ENCODE measurements around the gene ATXN7L1. TPM values are rescaled to one million over a fixed set of nuclear protein-coding genes. Genes with fewer than 3 reads are reported as not detected.

ATXN7L1 gene
- polyA plus RNA-seq, 1 of the 3 experiments (the other 2 are of a cell fraction), result 6.0 TPM

DNA sequence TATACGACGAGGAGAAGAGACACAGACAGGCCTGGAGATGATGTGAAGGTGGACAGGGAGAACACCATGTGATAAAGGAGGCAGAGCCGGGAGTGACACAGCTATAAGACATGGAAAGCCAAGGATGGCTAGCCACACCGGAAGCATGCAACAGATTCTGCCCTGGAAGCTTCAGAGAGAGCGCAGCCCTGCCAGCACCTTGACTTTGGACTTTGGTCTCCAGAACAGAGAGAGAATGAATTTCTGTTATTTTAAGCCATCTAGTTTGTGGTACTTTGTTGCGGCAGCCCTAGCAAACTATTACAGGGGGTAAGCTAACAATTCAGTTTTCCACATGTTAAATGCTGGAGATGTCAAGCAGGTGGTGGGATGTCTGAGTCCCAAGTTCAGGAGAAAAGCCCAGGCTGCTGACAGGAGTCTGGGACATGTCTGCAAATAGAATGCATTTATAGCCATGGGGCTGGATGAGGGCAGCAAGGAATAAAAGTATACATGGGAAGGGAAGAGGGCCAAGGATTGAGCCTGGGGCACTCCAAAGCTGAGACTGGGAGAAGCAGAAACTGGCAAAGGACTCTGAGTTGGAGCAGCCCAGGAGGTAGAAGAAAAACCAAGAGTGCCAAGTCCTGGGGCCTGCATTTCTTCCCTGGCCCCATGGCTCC lies 65.1 kb downstream of the ATXN7L1 start:
- TF ChIP-seq GATA2 (CRISPR knock-in tag; IDR thresholded peaks at IDR 0.05), result no peak
- TF ChIP-seq, protein P1, sequence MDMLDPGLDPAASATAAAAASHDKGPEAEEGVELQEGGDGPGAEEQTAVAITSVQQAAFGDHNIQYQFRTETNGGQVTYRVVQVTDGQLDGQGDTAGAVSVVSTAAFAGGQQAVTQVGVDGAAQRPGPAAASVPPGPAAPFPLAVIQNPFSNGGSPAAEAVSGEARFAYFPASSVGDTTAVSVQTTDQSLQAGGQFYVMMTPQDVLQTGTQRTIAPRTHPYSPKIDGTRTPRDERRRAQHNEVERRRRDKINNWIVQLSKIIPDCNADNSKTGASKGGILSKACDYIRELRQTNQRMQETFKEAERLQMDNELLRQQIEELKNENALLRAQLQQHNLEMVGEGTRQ (IDR thresholded peaks at IDR 0.05; ENCODE audit: borderline replicate concordance, low read depth, low read length), result no peak
- no peak for TF ChIP-seq TCF12 (IDR thresholded peaks at IDR 0.05)
- H3K36me3 ChIP-seq (replicated peaks in 1 of 2; ENCODE audit: control insufficient read depth in 1 of 2, insufficient read depth in 2 of 2, low read length in 1 of 2), result no peaks in the 10 kb centered on the region
- CTCF ChIA-PET, result interaction anchor here (0.8 kb wide), 1 partner anchor 11 kb away, joined by 3 read pairs; no protein-coding TSS in a partner anchor
- 97% methylated on average over 6 of the region's 6 CpGs for WGBS (ENCODE audit: low lambda C conversion rate)
- no peaks in the 10 kb centered on the region for H3K27me3 ChIP-seq (ENCODE audit: insufficient read depth)
- no peak for DNase-seq
- H3F3A ChIP-seq (replicated peaks; ENCODE audit: insufficient read depth), result no peaks in the 10 kb centered on the region
- no peak overlapping the region for H3K27ac ChIP-seq (ENCODE audit: low read depth in 2 of 2, low read length in 1 of 2)
- H3K9me2 ChIP-seq, result no peaks in the 10 kb centered on the region
- no peaks in the 10 kb centered on the region for H3K9me3 ChIP-seq
- no peaks in the 10 kb centered on the region for H3K79me2 ChIP-seq (ENCODE audit: insufficient read depth)
- peaks cover 0 to 10% of the 10 kb centered on the region in 2 experiments; a peak in 3 of 4 replicates for H3K4me1 ChIP-seq (ENCODE audit: control insufficient read depth in 1 of 2, insufficient read depth in 2 of 2, low read depth in 1 of 2, low read length in 1 of 2)
- H3K4me2 ChIP-seq, result no peak overlapping the region
- no peak overlapping the region for H3K4me3 ChIP-seq (ENCODE audit: low read depth in 2 of 2, low read length in 1 of 2)
- H2AFZ ChIP-seq (ENCODE audit: low read depth), result no peak overlapping the region
- H4K20me1 ChIP-seq (ENCODE audit: insufficient read depth), result no peaks in the 10 kb centered on the region
- POLR2A ChIA-PET, result no interaction called here
- no peak overlapping the region for H3K9ac ChIP-seq

DNA sequence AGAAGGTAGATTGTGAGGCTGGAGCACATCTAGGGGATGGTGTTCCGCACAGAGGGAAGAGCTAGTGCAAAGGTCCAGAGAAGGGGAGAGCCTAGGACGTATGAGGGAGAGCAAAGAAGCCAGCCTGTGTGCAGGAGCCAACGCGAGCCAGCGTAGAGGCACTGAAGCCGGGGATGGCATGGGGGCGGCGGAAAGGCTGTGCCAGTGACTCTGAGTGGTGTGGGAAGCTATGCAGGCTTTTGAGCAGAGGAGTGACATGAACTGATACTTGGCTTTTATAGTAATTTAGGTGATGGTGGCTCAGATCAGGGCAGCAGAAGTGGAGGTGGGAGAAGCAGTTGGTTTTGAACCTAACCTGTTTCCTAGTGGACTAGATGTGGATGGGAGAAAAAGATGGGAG lies 65.8 kb downstream of the ATXN7L1 start:
- Histone ChIP-seq H4K20me1 (ENCODE audit: insufficient read depth) (no peaks in the 10 kb centered on the region), H3K36me3 (replicated peaks in 1 of 2; ENCODE audit: control insufficient read depth in 1 of 2, insufficient read depth in 2 of 2, low read length in 1 of 2) (no peaks in the 10 kb centered on the region), H3K9me3 (no peaks in the 10 kb centered on the region), H3K4me1 (ENCODE audit: control insufficient read depth in 1 of 2, insufficient read depth in 2 of 2, low read depth in 1 of 2, low read length in 1 of 2) (peaks cover 0 to 17% of the 10 kb centered on the region in 2 experiments; a peak in 3 of 4 replicates), H3K27me3 (ENCODE audit: insufficient read depth) (no peaks in the 10 kb centered on the region), H3K27ac (ENCODE audit: low read depth in 2 of 2, low read length in 1 of 2) (no peak overlapping the region), H3K9ac (no peak overlapping the region), H2AFZ (ENCODE audit: low read depth) (no peak overlapping the region), H3K4me2 (no peak overlapping the region), H3K79me2 (ENCODE audit: insufficient read depth) (no peaks in the 10 kb centered on the region), H3K4me3 (ENCODE audit: low read depth in 2 of 2, low read length in 1 of 2) (no peak overlapping the region), H3F3A (replicated peaks; ENCODE audit: insufficient read depth) (no peaks in the 10 kb centered on the region), H3K9me2 (no peaks in the 10 kb centered on the region)
- 95% methylated on average over 8 of the region's 8 CpGs for WGBS (ENCODE audit: low lambda C conversion rate)
- no peak for TF ChIP-seq RXRA (IDR thresholded peaks at IDR 0.05; ENCODE audit: borderline replicate concordance, low read depth)
- TF ChIP-seq FOXM1 (IDR thresholded peaks at IDR 0.05; ENCODE audit: low read depth), result no peak
- TF ChIP-seq, protein P2, sequence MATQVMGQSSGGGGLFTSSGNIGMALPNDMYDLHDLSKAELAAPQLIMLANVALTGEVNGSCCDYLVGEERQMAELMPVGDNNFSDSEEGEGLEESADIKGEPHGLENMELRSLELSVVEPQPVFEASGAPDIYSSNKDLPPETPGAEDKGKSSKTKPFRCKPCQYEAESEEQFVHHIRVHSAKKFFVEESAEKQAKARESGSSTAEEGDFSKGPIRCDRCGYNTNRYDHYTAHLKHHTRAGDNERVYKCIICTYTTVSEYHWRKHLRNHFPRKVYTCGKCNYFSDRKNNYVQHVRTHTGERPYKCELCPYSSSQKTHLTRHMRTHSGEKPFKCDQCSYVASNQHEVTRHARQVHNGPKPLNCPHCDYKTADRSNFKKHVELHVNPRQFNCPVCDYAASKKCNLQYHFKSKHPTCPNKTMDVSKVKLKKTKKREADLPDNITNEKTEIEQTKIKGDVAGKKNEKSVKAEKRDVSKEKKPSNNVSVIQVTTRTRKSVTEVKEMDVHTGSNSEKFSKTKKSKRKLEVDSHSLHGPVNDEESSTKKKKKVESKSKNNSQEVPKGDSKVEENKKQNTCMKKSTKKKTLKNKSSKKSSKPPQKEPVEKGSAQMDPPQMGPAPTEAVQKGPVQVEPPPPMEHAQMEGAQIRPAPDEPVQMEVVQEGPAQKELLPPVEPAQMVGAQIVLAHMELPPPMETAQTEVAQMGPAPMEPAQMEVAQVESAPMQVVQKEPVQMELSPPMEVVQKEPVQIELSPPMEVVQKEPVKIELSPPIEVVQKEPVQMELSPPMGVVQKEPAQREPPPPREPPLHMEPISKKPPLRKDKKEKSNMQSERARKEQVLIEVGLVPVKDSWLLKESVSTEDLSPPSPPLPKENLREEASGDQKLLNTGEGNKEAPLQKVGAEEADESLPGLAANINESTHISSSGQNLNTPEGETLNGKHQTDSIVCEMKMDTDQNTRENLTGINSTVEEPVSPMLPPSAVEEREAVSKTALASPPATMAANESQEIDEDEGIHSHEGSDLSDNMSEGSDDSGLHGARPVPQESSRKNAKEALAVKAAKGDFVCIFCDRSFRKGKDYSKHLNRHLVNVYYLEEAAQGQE (IDR thresholded peaks at IDR 0.05; ENCODE audit: low read depth, low read length), result no peak
- TF ChIP-seq FOXJ3 (CRISPR knock-in tag; IDR thresholded peaks at IDR 0.05), result no peak
- TF ChIP-seq, protein P3, sequence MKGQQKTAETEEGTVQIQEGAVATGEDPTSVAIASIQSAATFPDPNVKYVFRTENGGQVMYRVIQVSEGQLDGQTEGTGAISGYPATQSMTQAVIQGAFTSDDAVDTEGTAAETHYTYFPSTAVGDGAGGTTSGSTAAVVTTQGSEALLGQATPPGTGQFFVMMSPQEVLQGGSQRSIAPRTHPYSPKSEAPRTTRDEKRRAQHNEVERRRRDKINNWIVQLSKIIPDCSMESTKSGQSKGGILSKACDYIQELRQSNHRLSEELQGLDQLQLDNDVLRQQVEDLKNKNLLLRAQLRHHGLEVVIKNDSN (IDR thresholded peaks at IDR 0.05; ENCODE audit: borderline replicate concordance, low read depth), result no peak
- TF ChIP-seq YY1 (IDR thresholded peaks at IDR 0.05; ENCODE audit: low read depth), result no peak
- no peak for TF ChIP-seq NFIC (IDR thresholded peaks at IDR 0.05; ENCODE audit: borderline replicate concordance)
- no peak for TF ChIP-seq TAF1 (IDR thresholded peaks at IDR 0.05; ENCODE audit: borderline replicate concordance, low read depth, low read length)
- no peak for TF ChIP-seq MEF2A (IDR thresholded peaks at IDR 0.05; ENCODE audit: borderline replicate concordance, low read depth)
- no peak for TF ChIP-seq EP300 (IDR thresholded peaks at IDR 0.05; ENCODE audit: borderline replicate concordance in 1 of 2, low read depth in 1 of 2, low read length in 1 of 2)
- TF ChIP-seq CHD2 (IDR thresholded peaks at IDR 0.05; ENCODE audit: low read length, partially characterized antibody), result no peak
- no peak for TF ChIP-seq GATA2 (CRISPR knock-in tag; IDR thresholded peaks at IDR 0.05)
- TF ChIP-seq FOSL2 (IDR thresholded peaks at IDR 0.05; ENCODE audit: borderline replicate concordance, low read depth), result no peak
- no peak for TF ChIP-seq MXI1 (IDR thresholded peaks at IDR 0.05; ENCODE audit: low read depth, low read length)
- no peak for TF ChIP-seq POLR2AphosphoS5 (IDR thresholded peaks at IDR 0.05; ENCODE audit: low read depth, low read length)
- TF ChIP-seq SMC3 (IDR thresholded peaks at IDR 0.05; ENCODE audit: low read depth, low read length), result no peak
- TF ChIP-seq TEAD4 (IDR thresholded peaks at IDR 0.05; ENCODE audit: borderline replicate concordance, insufficient read depth), result no peak
- TF ChIP-seq ELF1 (IDR thresholded peaks at IDR 0.05), result no peak
- no peak for DNase-seq
- CTCF ChIA-PET, result interaction anchor here (0.7 kb wide), 1 partner anchor 1153 kb away, joined by 3 read pairs; no protein-coding TSS in a partner anchor
- POLR2A ChIA-PET, result no interaction called here

All from SK-N-SH (cell line).